SK-N-MC (cell line): ENCODE data around the gene ERBB4.

Source experiments
- EZH2 ChIP-seq: fragments of 200-600 bp; sonication (generic); IDR thresholded peaks from one replicate; pipeline ENCODE4 v1.6.1; 2017; ENCODE audit warnings: antibody characterized with exemption
- POLR2AphosphoS5 ChIP-seq: IDR thresholded peaks from 2 replicates; pipeline ENCODE4 v1.6.1; 2012; ENCODE audit warnings: mild to moderate bottlenecking, low read depth, low read length, borderline replicate concordance

DNA sequence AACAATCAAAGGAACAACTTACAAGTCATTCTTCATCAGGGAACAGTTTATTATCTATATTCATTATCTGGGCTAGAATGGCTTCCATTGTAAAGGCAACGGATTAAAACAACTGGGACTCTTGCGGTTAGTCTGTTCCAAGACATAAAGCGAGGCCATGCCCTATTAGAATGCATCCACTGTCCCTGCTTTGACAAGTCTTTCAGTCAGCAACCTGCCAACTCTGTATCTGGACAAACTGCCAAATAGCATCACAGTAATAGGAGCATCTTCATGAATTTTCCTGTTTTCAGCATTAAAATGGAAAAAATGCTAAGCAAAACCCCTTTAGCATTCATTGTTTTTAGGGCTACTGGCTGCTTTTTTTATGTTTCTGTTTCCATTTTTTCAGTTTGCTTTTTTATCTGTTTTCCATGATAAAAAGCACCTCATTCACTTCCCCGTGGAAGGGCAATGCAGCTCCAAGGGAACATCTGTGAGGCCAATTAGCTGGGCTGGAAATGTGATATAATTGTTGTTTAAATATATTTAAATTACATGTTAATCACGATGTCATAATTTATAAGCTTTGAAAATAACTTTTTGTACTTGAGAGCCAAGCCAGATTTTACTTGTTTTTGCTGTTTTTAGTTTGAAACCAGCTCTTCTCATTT lies 1147.9 kb downstream of the ERBB4 start:
- TF ChIP-seq EZH2 (no peak), POLR2AphosphoS5 (no peak)
